ENCODE results near the gene MX2. TPM values are rescaled to one million over a fixed set of nuclear protein-coding genes. Genes with fewer than 3 reads are reported as not detected.

The MX2 gene
- total and polyA plus RNA-seq, 2 of the 4 experiments (the other 2 are of a cell fraction), result 0.53 to 0.54 TPM

DNA sequence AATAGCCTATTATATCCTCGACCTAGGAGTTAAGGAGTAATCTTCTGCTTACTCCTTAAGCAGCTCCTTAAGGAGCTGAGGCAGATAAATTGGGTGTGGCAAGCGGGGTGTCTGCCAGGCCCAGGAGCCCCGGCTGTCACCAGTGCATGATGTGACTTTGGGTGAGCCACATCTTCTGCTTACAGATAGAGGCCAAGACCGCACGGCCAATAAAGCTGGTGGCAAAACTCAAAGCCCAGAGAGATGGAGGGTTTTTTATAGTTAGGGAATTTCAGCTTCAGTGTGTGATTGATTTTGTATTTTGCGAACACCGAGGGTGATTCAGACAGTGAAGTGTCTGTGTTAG is 9.8 kb downstream of the MX2 start:
- Histone ChIP-seq H2AK9ac (replicated peaks; ENCODE audit: low read depth, low read length, poor library complexity) (no peak overlapping the region), H2BK20ac (ENCODE audit: low read depth, low read length) (no peak overlapping the region), H4K20me1 (ENCODE audit: insufficient read depth, low read length) (no peaks in the 10 kb centered on the region), H3K4ac (ENCODE audit: low read depth, low read length) (no peak overlapping the region), H3K4me2 (ENCODE audit: low read depth, low read length) (no peak overlapping the region), H3K9ac (ENCODE audit: low read depth, low read length) (no peak overlapping the region), H3K27me3 (ENCODE audit: control insufficient read depth, insufficient read depth, low read length) (no peaks in the 10 kb centered on the region; the same call in 1 of the 2 replicates), H3K56ac (ENCODE audit: extremely low read depth, insufficient read depth, low read length) (no peak overlapping the region), H3K27ac (ENCODE audit: insufficient read depth, low read length) (no peak overlapping the region), H2AK5ac (ENCODE audit: low read depth, low read length) (no peak overlapping the region), H2BK5ac (ENCODE audit: low read depth, low read length, poor library complexity, severe bottlenecking) (no peak overlapping the region), H2BK15ac (ENCODE audit: low read depth, low read length) (no peak overlapping the region), H3K36me3 (ENCODE audit: control insufficient read depth, insufficient read depth, low read length) (no peaks in the 10 kb centered on the region), H3K9me1 (ENCODE audit: insufficient read depth, low read length) (no peaks in the 10 kb centered on the region), H3K79me1 (ENCODE audit: low read depth in 1 of 2, low read length in 2 of 2) (no peaks in the 10 kb centered on the region), H3K23ac (ENCODE audit: low read depth, low read length) (no peak overlapping the region), H4K8ac (ENCODE audit: low read depth in 2 of 2, low read length in 2 of 2) (no peak overlapping the region), H2AFZ (replicated peaks; ENCODE audit: low read length, poor library complexity) (no peak overlapping the region), H3K14ac (replicated peaks; ENCODE audit: low read depth, low read length) (no peak overlapping the region), H3K4me3 (ENCODE audit: insufficient read depth, low read depth, low read length) (no peak overlapping the region), H4K5ac (ENCODE audit: low read depth, low read length) (no peak overlapping the region), H2BK120ac (ENCODE audit: low read depth, low read length) (no peak overlapping the region), H3K4me1 (ENCODE audit: control insufficient read depth, insufficient read depth, low read length) (peaks cover 2% of the 10 kb centered on the region; the same call in 1 of the 2 replicates), H4K91ac (ENCODE audit: insufficient read depth, low read depth, low read length) (no peak overlapping the region), H3K18ac (ENCODE audit: low read depth, low read length) (no peak overlapping the region), H3K9me3 (ENCODE audit: control insufficient read depth, insufficient read depth, low read length) (no peaks in the 10 kb centered on the region; the same call in 1 of the 2 replicates)
- intact Hi-C loops (cut with micrococcal nuclease) (no loop called here), dilution Hi-C loops (cut with HindIII; ENCODE audit: low sequenced_read_pairs, unreplicated experiment) (no loop called here), in situ Hi-C loops (cut with MboI; ENCODE audit: low sequenced_read_pairs) (no loop called here)
- BruUV-seq (replicated peaks), result no TSS peak
- 68% methylated on average over 3 of the region's 7 CpGs; no CpG with 5 or more reads in 1 of the 2 experiments for WGBS, 2 experiments (ENCODE audit: extremely low coverage in 2 of 2, insufficient read length in 1 of 2)
- no peak for DNase-seq
- no peak for TF ChIP-seq NFE2L2 (IDR thresholded peaks at IDR 0.05; ENCODE audit: low read depth, low read length)
- no peak for ATAC-seq (ENCODE audit: low read depth)
- ChIA-PET CTCF (interaction anchor here (0.8 kb wide), 1 partner anchor 88 kb away, joined by 3 read pairs; no protein-coding TSS in a partner anchor), POLR2A (ENCODE audit: unreplicated experiment) (no interaction called here)
